HCT116 (cell line): ENCODE results near the gene MAPKAP1. TPM values are rescaled to one million over a fixed set of nuclear protein-coding genes. Genes with fewer than 3 reads are reported as not detected.

Experiments used
- ATAC-seq: fragments of 200-7000 bp; cut with Tn5 transposase; 2 replicates; pipeline ENCODE4 v1.9.1; 2020; ENCODE audit warnings: mild to moderate bottlenecking, moderate library complexity
- BruUV-seq: library from RNA; stranded (reverse); fragments of 400-500 nt; replicated peaks from 2 replicates; lab custom pipeline; 2021; lab: Mats Ljungman, UMichigan
- CTCF ChIA-PET: fragments of 300-600 bp; sonication (Branson Sonifier 250); formaldehyde crosslinking; loops from one replicate; lab custom pipeline; 2021; ENCODE audit warnings: antibody characterized with exemption; lab: Charles Lee
- POLR2A ChIA-PET: fragments of 300-600, 350-600 bp; sonication (Branson Sonifier 250); formaldehyde crosslinking; loops from one replicate; lab custom pipeline; 2021; ENCODE audit warnings: antibody characterized with exemption; lab: Charles Lee
- RAD21 ChIA-PET, 2 experiments: fragments of 300-600 bp; sonication (Branson Sonifier 250); formaldehyde crosslinking; loops; one replicate each; lab custom pipeline; 2023; ENCODE audit warnings: low total read pairs in 2 of 2; ENCODE audit not compliant: uncharacterized antibody in 2 of 2, unreplicated experiment in 2 of 2, low non-redundant PET in 1 of 2; lab: Charles Lee
- DNase-seq: peaks from one replicate; pipeline ENCODE4 v3.0.0-alpha.2; 2010; ENCODE audit warnings: low read depth, low spot score
- H2AFZ ChIP-seq: fragments of 200-600 bp; shearing (Covaris generic), sonication (generic); 2 replicates; pipeline ENCODE4 v1.6.1; 2017; ENCODE audit warnings: low read depth, mixed run types, mixed read lengths, antibody characterized with exemption, low read length; ENCODE audit not compliant: poor library complexity, severe bottlenecking
- H3K27ac ChIP-seq: 2 replicates; pipeline ENCODE4 v1.5.1; 2012; ENCODE audit warnings: low read depth, low read length
- H3K27me3 ChIP-seq: fragments of 200-600 bp; sonication (generic); 2 replicates; pipeline ENCODE4 v1.6.1; 2016; ENCODE audit warnings: mixed run types, low read length, mixed read lengths; ENCODE audit not compliant: insufficient read depth
- H3K36me3 ChIP-seq, 2 experiments: fragments of 200-500 bp in 1 of 2; fragments of 200-600 bp in 1 of 2; sonication (Bioruptor generic) in 1 of 2; sonication (generic) in 1 of 2; 2 replicates each; pipeline versions ENCODE4 v1.5.1 to v1.6.1; 2014 to 2016; ENCODE audit warnings: low read length in 2 of 2, inconsistent platforms in 1 of 2, mixed read lengths in 1 of 2, mixed run types in 1 of 2; ENCODE audit not compliant: insufficient read depth in 2 of 2, control insufficient read depth in 1 of 2
- H3K4me1 ChIP-seq, 2 experiments: fragments of 200-600 bp in 1 of 2; sonication (generic) in 1 of 2; 2 replicates each; pipeline versions ENCODE4 v1.5.1 to v1.6.1; 2012 to 2017; ENCODE audit warnings: low read length in 2 of 2, inconsistent platforms in 1 of 2, mild to moderate bottlenecking in 1 of 2, mixed read lengths in 1 of 2, mixed run types in 1 of 2, moderate library complexity in 1 of 2; ENCODE audit not compliant: insufficient read depth in 2 of 2, control insufficient read depth in 1 of 2
- H3K4me2 ChIP-seq: fragments of 200-600 bp; sonication (generic); 2 replicates; pipeline ENCODE4 v1.6.1; 2017; ENCODE audit warnings: mixed run types, low read length, mixed read lengths
- H3K4me3 ChIP-seq, 2 experiments: fragments of 200-600 bp in 1 of 2; sonication (generic) in 1 of 2; replicated peaks in 1 of 2; 2 replicates each; pipeline ENCODE4 v1.5.1; 2011 to 2016; ENCODE audit warnings: low read length in 2 of 2, control low read depth in 1 of 2, low read depth in 1 of 2, mild to moderate bottlenecking in 1 of 2, mixed read lengths in 1 of 2, mixed run types in 1 of 2
- H3K79me2 ChIP-seq: fragments of 200-600 bp; sonication (generic); 2 replicates; pipeline ENCODE4 v1.6.1; 2017; ENCODE audit warnings: mild to moderate bottlenecking, mixed run types, low read length, moderate library complexity, mixed read lengths; ENCODE audit not compliant: insufficient read depth
- H3K9ac ChIP-seq: fragments of 200-600 bp; sonication (generic); 2 replicates; pipeline ENCODE4 v1.6.1; 2016; ENCODE audit warnings: low read length, mixed read lengths
- H3K9me2 ChIP-seq: fragments of 200-600 bp; sonication (generic), shearing (Covaris generic); 2 replicates; pipeline ENCODE4 v1.6.1; 2017; ENCODE audit warnings: mixed run types, mild to moderate bottlenecking, moderate library complexity; ENCODE audit not compliant: insufficient read depth
- H3K9me3 ChIP-seq, 2 experiments: fragments of 200-500 bp in 1 of 2; fragments of 200-600 bp in 1 of 2; sonication (Bioruptor generic) in 1 of 2; sonication (generic) in 1 of 2; 2 replicates each; pipeline ENCODE4 v1.6.1; 2014 to 2017; ENCODE audit warnings: low read length in 2 of 2, mixed read lengths in 2 of 2, inconsistent platforms in 1 of 2, low read depth in 1 of 2, mild to moderate bottlenecking in 1 of 2, mixed run types in 1 of 2, moderate library complexity in 1 of 2; ENCODE audit not compliant: control insufficient read depth in 1 of 2, insufficient read depth in 1 of 2
- H4K20me1 ChIP-seq: fragments of 200-600 bp; sonication (generic), shearing (Covaris generic); 2 replicates; pipeline ENCODE4 v1.6.1; 2017; ENCODE audit warnings: mixed run types, mild to moderate bottlenecking, moderate library complexity; ENCODE audit not compliant: insufficient read depth
- CTCF ChIP-seq, 3 experiments: fragments of 200-600 bp in 1 of 3; sonication (generic) in 1 of 3; IDR thresholded peaks in 2 of 3; conservative IDR thresholded peaks in 1 of 3; 2 replicates each; pipeline ENCODE4 v1.5.1; 2012 to 2017; ENCODE audit warnings: low read depth in 2 of 3, low read length in 2 of 3, antibody characterized with exemption in 1 of 3, borderline replicate concordance in 1 of 3, control low read depth in 1 of 3, mild to moderate bottlenecking in 1 of 3, mixed read lengths in 1 of 3, mixed run types in 1 of 3, moderate library complexity in 1 of 3; ENCODE audit not compliant: insufficient read depth in 1 of 3
- FOSL1 ChIP-seq: IDR thresholded peaks from 2 replicates; pipeline ENCODE4 v1.6.1; 2012; ENCODE audit warnings: low read depth
- MAX ChIP-seq: IDR thresholded peaks from 2 replicates; pipeline ENCODE4 v1.6.1; 2012
- SIN3A ChIP-seq: IDR thresholded peaks from 2 replicates; pipeline ENCODE4 v1.6.1; 2012; ENCODE audit warnings: low read depth
- TCF7L2 ChIP-seq: IDR thresholded peaks from 2 replicates; pipeline ENCODE4 v1.7.0; 2011; ENCODE audit warnings: borderline replicate concordance, inconsistent platforms; ENCODE audit not compliant: insufficient read depth, insufficient read length; ENCODE audit errors: extremely low read depth
- intact Hi-C: fragments of 100-400 bp; cut with micrococcal nuclease; formaldehyde crosslinking; loops from 2 replicates; pipeline ENCODE4 v1.10.0; 2022
- total RNA-seq: library from RNA; stranded (reverse); gene quantifications from one replicate; pipeline ENCODE4 v1.2.1, GENCODE V29; 2021; ENCODE audit not compliant: unreplicated experiment

Gene MAPKAP1
- total RNA-seq, 1 experiment from 2014 or later: 72.5 TPM

DNA sequence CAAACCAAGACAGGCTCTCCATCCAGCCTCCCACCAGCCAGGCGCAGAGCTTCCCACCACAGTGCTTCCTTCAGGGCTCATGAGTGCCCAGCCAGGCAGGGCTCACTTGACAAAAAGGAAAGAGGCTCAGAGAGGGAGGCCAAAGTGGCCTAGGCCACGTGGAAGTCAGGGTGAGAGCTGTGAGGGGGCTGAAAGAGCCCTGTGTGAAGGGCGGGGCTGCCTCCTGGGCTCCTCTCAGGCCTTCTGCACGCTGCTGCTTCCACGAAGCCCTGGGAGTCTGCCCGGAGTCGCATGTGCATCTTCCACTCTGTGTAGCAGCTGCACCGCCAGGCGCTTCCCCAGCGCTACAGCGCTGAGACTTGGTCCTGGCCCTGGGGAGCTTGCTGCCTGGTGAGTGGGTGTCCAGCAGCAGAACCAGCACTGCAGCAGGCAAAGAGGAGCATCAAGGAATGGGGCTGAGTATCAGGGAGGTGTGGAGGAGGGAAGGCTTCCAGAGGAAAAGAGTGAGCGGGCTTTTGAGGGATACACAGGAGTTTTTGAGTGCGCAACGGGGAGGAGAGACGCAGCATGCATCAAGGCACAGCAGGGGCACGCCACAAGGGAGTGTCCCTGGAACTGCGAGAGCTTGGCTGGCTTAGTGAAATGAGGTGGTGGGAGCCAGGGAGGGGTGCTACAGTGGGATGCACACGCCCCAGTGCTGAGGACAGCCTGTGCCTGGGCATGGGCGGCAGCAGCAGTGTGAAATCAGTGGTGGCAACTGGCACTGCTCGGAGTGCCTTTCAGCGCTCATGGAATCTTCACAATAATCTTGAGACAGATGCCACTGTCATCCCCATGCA lies 267.4 kb downstream of the MAPKAP1 start:
- Histone ChIP-seq H3K36me3 (no peaks in the 10 kb centered on the region; a peak in 1 of 4 replicates), H3K9me3 (no peaks in the 10 kb centered on the region), H3K27me3 (no peaks in the 10 kb centered on the region), H3K9ac (no peak overlapping the region), H2AFZ (no peak overlapping the region), H3K79me2 (no peaks in the 10 kb centered on the region), H3K4me2 (no peak overlapping the region), H3K4me3 (no peak overlapping the region), H3K27ac (no peak overlapping the region), H3K9me2 (no peaks in the 10 kb centered on the region), H4K20me1 (no peaks in the 10 kb centered on the region), H3K4me1 (no peaks in the 10 kb centered on the region)
- BruUV-seq: no TSS peak
- ChIA-PET CTCF (no interaction called here), POLR2A (no interaction called here), RAD21 (no interaction called here)
- intact Hi-C loops: no loop called here
- TF ChIP-seq FOSL1 (no peak), CTCF (IDR thresholded peaks at IDR 0.05 in 2 of 3, conservative IDR thresholded peaks at IDR 0.05 in 1 of 3; ENCODE audit: borderline replicate concordance in 1 of 3, insufficient read depth in 1 of 3, low read depth in 2 of 3, low read length in 2 of 3) (no peak), SIN3A (no peak), TCF7L2 (no peak), MAX (no peak)
- DNase-seq (no peak), ATAC-seq (no peak)
